Activated naive CD8-positive, alpha-beta T cell (primary cell): ENCODE measurements around the gene RPL3.

ENCODE experiments used
- H3K27ac Mint-ChIP-seq: one replicate; pipeline ENCODE4 v1.8.0; 2021; ENCODE audit warnings: mixed read lengths
- H3K27me3 Mint-ChIP-seq: one replicate; pipeline ENCODE4 v1.8.0; 2021; ENCODE audit warnings: mixed read lengths
- H3K36me3 Mint-ChIP-seq: one replicate; pipeline ENCODE4 v1.8.0; 2021; ENCODE audit warnings: mixed read lengths
- H3K4me1 Mint-ChIP-seq: one replicate; pipeline ENCODE4 v1.8.0; 2021; ENCODE audit warnings: low read depth, mixed read lengths
- H3K4me3 Mint-ChIP-seq: one replicate; pipeline ENCODE4 v1.8.0; 2021; ENCODE audit warnings: mild to moderate bottlenecking, mixed read lengths
- H3K9me3 Mint-ChIP-seq: one replicate; pipeline ENCODE4 v1.8.0; 2021; ENCODE audit warnings: low read depth, mixed read lengths

The RPL3 gene

DNA sequence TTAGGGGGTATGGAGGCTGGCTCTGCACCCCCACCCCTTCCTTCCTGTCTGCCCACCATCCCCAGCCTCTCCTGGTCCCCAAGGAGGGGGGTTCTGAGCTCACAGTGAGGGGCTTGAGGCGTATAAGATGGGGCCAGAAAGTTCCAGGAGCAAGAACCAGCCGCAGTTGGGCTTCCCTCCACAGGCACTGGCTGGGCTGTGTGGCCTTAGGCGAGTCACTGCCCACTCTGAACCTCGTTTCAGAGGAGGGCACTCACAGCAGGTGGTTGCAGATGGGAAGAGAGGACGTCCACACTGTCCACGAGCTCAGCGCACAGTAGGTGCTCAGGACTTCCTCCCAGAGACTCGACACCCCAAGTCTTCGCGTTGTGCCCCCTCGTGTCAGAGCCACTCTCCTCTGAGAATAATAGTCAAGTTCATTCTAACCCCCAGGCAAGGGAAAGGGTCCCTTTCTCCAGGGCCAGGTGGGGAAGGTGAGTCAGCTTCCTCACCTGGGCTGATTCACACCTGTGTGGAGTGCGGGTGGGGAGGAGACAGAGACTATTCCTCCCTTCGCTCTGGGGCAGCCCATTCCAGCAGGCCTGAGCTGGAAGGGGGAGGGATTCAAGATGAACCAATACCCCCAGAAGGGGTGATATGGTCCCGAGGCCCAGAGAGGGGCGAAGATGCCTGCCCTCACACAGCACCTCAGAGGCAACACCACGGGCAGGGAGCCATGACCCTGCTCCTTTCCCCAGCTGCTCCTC is 29.3 kb downstream of the RPL3 start:
- Mint-ChIP-seq H3K4me1 (no peaks in the 10 kb centered on the region), H3K36me3 (peaks cover under 1% of the 10 kb centered on the region)

GRCh38 chr22:39289533-39289932 is 29.9 kb downstream of the RPL3 start:
- no peaks in the 10 kb centered on the region for H3K4me1 Mint-ChIP-seq
- H3K27ac Mint-ChIP-seq = no peak overlapping the region
- H3K36me3 Mint-ChIP-seq = peaks cover 2% of the 10 kb centered on the region
- no peaks in the 10 kb centered on the region for H3K27me3 Mint-ChIP-seq
- H3K9me3 Mint-ChIP-seq = no peaks in the 10 kb centered on the region
- no peak overlapping the region for H3K4me3 Mint-ChIP-seq

More for the DNA sequence above, 29.3 kb downstream of the RPL3 start:
- H3K4me3 Mint-ChIP-seq = no peak overlapping the region
- no peak overlapping the region for H3K27ac Mint-ChIP-seq
- H3K9me3 Mint-ChIP-seq = no peaks in the 10 kb centered on the region
- no peaks in the 10 kb centered on the region for H3K27me3 Mint-ChIP-seq

DNA sequence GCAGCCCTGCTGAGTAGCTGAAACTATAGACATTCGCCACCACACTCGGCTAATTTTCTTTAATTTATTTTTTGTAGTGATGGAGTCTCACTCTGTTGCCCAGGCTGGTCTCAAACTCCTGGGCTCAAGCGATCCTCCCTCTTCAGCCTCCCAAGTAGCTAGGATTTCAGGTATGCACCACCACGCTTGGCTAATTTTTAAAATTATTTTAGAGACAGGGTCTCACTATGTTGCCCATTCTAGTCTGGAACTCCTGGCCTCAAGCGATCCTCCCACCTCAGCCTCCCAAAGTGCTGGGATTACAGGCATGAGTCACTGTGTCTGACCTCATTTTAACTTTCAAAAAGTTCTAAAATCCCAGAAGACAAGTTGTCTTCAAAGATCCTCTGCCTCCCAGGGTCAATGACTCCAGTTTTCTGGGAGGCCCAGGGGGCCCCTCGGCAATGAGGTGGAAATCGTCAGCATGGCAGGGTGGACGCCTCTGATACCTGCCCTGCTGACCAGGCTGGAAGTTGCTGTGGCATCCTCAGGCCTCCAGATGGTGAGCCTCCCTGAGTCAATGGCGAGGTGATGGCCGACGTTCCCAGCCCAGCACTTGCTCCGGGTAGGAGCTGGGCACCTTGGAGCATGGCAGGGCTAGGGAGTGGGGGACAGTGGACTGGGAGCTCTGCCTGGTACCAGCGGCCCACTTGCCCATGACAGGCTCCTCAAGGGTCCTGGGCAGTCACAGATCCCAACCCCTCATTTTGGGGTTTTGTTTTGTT is 31.1 kb downstream of the RPL3 start:
- Mint-ChIP-seq H3K4me3 (no peak overlapping the region), H3K9me3 (no peaks in the 10 kb centered on the region), H3K4me1 (no peaks in the 10 kb centered on the region), H3K27ac (no peak overlapping the region), H3K27me3 (no peaks in the 10 kb centered on the region), H3K36me3 (peaks cover 2% of the 10 kb centered on the region)

DNA sequence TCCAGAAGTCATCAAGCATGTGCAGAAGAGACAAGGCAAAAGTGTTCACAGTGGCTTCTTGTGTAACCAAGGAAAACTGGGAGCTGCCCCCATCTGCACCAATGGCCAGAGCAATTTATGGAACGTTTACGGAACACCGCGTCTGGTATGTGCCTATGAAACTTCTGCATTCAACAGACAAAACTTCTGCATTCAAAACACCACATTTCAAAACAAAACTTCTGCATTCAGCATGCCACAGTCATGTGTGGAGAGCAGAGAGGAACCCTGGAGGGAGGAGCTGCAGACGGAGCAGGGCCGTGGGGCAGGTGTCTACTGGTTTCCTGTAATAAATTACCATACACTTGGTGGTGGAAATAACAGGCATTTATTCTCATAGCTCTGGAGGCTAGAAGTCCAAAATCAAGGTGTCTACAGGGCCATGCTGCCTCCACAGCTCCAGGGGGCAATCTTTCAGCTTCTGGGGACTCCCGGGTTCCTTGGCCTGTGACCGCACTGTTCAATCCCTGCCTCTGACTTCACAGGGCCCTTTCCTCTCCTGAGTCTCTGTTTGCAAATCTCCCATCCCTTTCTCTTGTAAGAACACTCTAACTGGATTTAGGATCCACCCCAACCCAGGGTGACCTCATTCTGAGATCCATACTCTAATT is 32.2 kb downstream of the RPL3 start:
- Mint-ChIP-seq H3K4me3 (no peak overlapping the region), H3K9me3 (no peaks in the 10 kb centered on the region), H3K4me1 (no peaks in the 10 kb centered on the region), H3K27me3 (no peaks in the 10 kb centered on the region), H3K27ac (no peak overlapping the region), H3K36me3 (peaks cover 2% of the 10 kb centered on the region)

GRCh38 chr22:39284983-39285382 is 34.4 kb downstream of the RPL3 start:
- H3K36me3 Mint-ChIP-seq = peaks cover 2% of the 10 kb centered on the region
- no peak overlapping the region for H3K4me3 Mint-ChIP-seq
- no peaks in the 10 kb centered on the region for H3K27me3 Mint-ChIP-seq
- H3K9me3 Mint-ChIP-seq = no peaks in the 10 kb centered on the region
- no peaks in the 10 kb centered on the region for H3K4me1 Mint-ChIP-seq
- no peak overlapping the region for H3K27ac Mint-ChIP-seq

DNA sequence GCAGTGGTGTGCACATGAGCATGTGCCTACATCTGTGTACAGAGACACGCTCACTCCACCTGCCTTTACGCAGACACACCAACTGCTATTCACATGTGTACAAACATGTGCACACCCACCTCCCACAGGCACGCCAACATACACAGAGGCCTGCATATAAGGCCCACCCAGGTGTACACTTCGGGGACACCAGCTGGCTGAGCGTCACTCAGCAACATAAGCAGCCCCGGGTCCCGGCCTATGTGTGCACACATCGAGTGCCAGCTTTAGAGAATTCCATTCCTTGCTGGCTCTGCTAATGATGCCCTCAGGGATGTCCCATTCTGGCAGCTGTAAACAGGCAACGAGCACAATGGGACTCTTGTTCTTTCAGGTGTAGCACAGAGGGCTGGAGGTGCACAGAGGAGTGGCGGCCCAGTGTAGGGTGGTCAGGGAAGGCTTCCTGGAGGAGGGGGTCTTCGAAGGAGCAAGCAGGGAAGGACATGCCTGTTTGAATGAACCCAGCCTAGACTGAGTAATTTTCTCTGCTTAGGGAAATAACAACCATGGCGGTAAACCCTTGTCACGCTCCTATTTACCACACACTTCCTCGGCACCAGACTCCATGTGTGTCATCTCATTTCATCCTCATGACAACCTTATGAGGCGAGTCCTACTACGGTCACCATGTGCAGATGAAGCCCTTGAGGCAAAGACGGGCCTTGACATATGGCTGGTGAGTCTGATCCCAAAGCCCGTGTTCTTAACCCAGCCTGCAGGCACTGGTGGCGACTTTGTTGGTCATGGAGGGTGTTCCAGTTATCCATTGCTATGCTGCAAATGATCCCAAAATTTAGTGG is 35.1 kb downstream of the RPL3 start:
- Mint-ChIP-seq H3K4me3 (no peak overlapping the region), H3K36me3 (peaks cover 2% of the 10 kb centered on the region), H3K4me1 (no peaks in the 10 kb centered on the region), H3K27me3 (no peaks in the 10 kb centered on the region), H3K27ac (no peak overlapping the region), H3K9me3 (no peaks in the 10 kb centered on the region)

- Mint-ChIP-seq H3K9me3 (no peaks in the 10 kb centered on the region), H3K27me3 (no peaks in the 10 kb centered on the region)
Observed at GRCh38 chr22:39283322-39284141, 35.9 kb downstream of the RPL3 start.

GRCh38 chr22:39282645-39283321 is 36.6 kb downstream of the RPL3 start:
- H3K4me1 Mint-ChIP-seq = no peaks in the 10 kb centered on the region
- no peak overlapping the region for H3K27ac Mint-ChIP-seq

More at GRCh38 chr22:39283322-39284141, 35.9 kb downstream of the RPL3 start:
- no peak overlapping the region for H3K4me3 Mint-ChIP-seq
- H3K4me1 Mint-ChIP-seq = no peaks in the 10 kb centered on the region
- no peak overlapping the region for H3K27ac Mint-ChIP-seq
- peaks cover 2% of the 10 kb centered on the region for H3K36me3 Mint-ChIP-seq

DNA sequence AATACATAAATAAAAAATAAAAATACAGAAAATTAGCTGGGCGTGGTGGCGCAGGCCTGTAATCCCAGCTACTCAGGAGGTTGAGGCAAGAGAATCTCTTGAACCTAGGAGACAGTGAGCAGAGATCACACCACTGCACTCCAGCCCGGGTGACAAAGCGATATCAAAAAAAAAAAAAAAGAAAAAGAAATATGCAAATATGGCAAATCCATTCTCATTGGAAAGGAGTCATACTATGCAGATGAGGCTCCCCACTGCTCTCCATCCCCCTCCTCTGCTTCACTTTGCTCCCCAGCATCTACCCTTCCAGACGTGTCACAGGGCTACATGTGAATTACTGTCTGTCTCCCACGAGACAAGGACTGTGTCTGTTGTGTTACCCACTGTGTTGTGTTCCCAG is 38.3 kb downstream of the RPL3 start:
- peaks cover 2% of the 10 kb centered on the region for H3K36me3 Mint-ChIP-seq
- H3K27ac Mint-ChIP-seq = no peak overlapping the region
- no peaks in the 10 kb centered on the region for H3K4me1 Mint-ChIP-seq
- H3K27me3 Mint-ChIP-seq = peaks cover 1% of the 10 kb centered on the region
- no peak overlapping the region for H3K4me3 Mint-ChIP-seq
- no peaks in the 10 kb centered on the region for H3K9me3 Mint-ChIP-seq

More at GRCh38 chr22:39282645-39283321, 36.6 kb downstream of the RPL3 start:
- Mint-ChIP-seq H3K36me3 (peaks cover 2% of the 10 kb centered on the region), H3K27me3 (no peaks in the 10 kb centered on the region), H3K9me3 (no peaks in the 10 kb centered on the region), H3K4me3 (no peak overlapping the region)

GRCh38 chr22:39280250-39280649 is 39.2 kb downstream of the RPL3 start:
- no peak overlapping the region for H3K27ac Mint-ChIP-seq
- peaks cover 1% of the 10 kb centered on the region for H3K27me3 Mint-ChIP-seq
- no peaks in the 10 kb centered on the region for H3K9me3 Mint-ChIP-seq
- no peaks in the 10 kb centered on the region for H3K4me1 Mint-ChIP-seq
- H3K4me3 Mint-ChIP-seq = no peak overlapping the region
- peaks cover 2% of the 10 kb centered on the region for H3K36me3 Mint-ChIP-seq

DNA sequence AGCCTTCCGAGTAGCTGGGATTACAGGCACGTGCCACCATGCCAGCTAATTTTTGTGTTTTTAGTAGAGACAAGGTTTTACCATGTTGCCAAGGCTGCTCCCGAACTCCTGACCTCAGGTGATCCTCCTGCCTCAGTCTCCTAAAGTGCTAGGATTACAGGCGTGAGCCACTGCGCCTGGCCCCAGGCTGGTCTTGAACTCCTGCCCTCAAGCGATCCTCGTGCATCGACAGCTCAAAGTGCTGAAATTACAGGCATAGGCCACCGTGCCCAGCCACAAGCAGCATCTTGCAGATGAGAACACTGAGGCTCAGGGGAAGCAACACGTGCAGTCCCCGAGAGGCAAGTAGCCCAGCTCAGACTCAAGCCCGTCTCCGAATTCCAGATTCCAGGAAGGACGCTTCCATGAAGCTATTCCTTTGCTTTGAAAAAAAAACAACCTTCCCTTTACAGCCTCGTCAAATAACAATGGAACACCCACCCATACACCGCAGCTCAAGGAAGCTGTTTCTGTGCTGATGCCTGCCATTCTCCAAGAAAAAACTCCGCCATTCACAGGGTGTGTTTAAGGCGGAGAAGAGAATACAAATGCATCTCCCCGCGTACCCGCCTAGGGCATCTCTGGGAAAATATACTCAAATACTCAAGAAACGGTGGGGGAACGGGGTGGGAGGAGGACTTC is 40.1 kb downstream of the RPL3 start:
- Mint-ChIP-seq H3K4me3 (no peak overlapping the region), H3K27me3 (peaks cover 1% of the 10 kb centered on the region), H3K9me3 (no peaks in the 10 kb centered on the region), H3K36me3 (no peaks in the 10 kb centered on the region), H3K4me1 (no peaks in the 10 kb centered on the region), H3K27ac (no peak overlapping the region)

DNA sequence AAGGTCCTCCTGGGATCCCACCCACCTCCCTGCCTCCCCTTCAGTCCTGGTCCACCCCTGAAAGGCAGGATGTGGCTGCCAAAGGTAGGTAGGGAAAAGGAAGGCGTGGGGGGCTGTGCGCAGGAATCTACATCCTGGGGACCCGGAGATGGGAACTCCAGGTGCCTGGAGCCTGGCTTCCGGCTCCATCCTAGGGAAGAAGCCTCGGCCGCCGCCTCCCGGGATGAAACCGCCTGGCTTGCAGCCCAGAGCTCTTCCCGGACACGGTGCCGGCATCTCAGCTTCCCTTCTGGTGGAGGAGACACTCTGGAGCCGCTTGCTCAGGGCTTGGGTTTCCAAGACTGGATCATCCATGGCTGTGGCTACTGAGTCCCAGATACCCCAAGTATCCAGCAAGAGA is 41.4 kb downstream of the RPL3 start:
- Mint-ChIP-seq H3K27me3 (peaks cover 1% of the 10 kb centered on the region), H3K9me3 (no peaks in the 10 kb centered on the region), H3K27ac (no peak overlapping the region), H3K36me3 (no peaks in the 10 kb centered on the region), H3K4me1 (no peaks in the 10 kb centered on the region), H3K4me3 (no peak overlapping the region)

GRCh38 chr22:39277142-39277607 is 42.2 kb downstream of the RPL3 start:
- Mint-ChIP-seq H3K4me1 (no peaks in the 10 kb centered on the region), H3K27me3 (peaks cover 1% of the 10 kb centered on the region), H3K27ac (no peak overlapping the region), H3K9me3 (no peaks in the 10 kb centered on the region), H3K4me3 (no peak overlapping the region), H3K36me3 (no peaks in the 10 kb centered on the region)
